AG04450 (cell line): ENCODE results near the gene ATPAF2. TPM values are rescaled to one million over a fixed set of nuclear protein-coding genes. Genes with fewer than 3 reads are reported as not detected.

Experiments used
- CTCF ChIA-PET: fragments of 300-600, 350-600 bp; formaldehyde crosslinking; extraction: SDS; loops from one replicate; lab custom pipeline; 2022; ENCODE audit warnings: antibody characterized with exemption, inconsistent platforms; lab: Charles Lee
- POLR2A ChIA-PET: fragments of 350-600 bp; formaldehyde crosslinking; extraction: SDS; loops from one replicate; lab custom pipeline; 2021; ENCODE audit warnings: antibody characterized with exemption, inconsistent platforms; lab: Yijun Ruan, JAX
- DNase-seq: peaks from one replicate; pipeline ENCODE4 v3.0.0-alpha.2; 2011; ENCODE audit warnings: low read depth, low spot score
- H3K27ac ChIP-seq: one replicate; pipeline ENCODE4 v1.5.1; 2012; ENCODE audit warnings: low read depth, low read length, control low read depth
- H3K27me3 ChIP-seq: one replicate; pipeline ENCODE4 v1.6.0; 2012; ENCODE audit warnings: low read length; ENCODE audit not compliant: control insufficient read depth, insufficient read depth
- H3K4me3 ChIP-seq: 2 replicates; pipeline ENCODE4 v1.5.1; 2011; ENCODE audit warnings: mild to moderate bottlenecking, low read depth, low read length, control low read depth
- H3K9me3 ChIP-seq: 2 replicates; pipeline ENCODE4 v1.5.1; 2012; ENCODE audit warnings: low read length; ENCODE audit not compliant: control insufficient read depth, insufficient read depth
- CTCF ChIP-seq: IDR thresholded peaks from 2 replicates; pipeline ENCODE4 v1.5.1; 2011; ENCODE audit warnings: low read depth, low read length, control low read depth, inconsistent platforms
- polyA plus RNA-seq: library from polyadenylated mRNA; depleted of rRNA; stranded (reverse); fragments of >200 nt; gene quantifications from 2 replicates; pipeline ENCODE4 v1.2.3, GENCODE V29; 2011

ATPAF2 gene
- polyA plus RNA-seq, 1 experiment, result 16.6 TPM

- no peaks in the 10 kb centered on the region for H3K27me3 ChIP-seq
- ChIA-PET CTCF (interaction anchor here (0.8 kb wide), 1 partner anchor 24 kb away, joined by 4 read pairs; no protein-coding TSS in a partner anchor), POLR2A (no interaction called here)
- H3K4me3 ChIP-seq, result no peak overlapping the region
- TF ChIP-seq CTCF, result no peak
- peaks cover 7% of the 10 kb centered on the region for H3K9me3 ChIP-seq
- peak overlapping the region; percentile 52 for H3K27ac ChIP-seq
- DNase-seq, result no peak
Observed at GRCh38 chr17:18008496-18009268, 30.3 kb downstream of the ATPAF2 start.

GRCh38 chr17:18006495-18007239 is 32.3 kb downstream of the ATPAF2 start:
- ChIA-PET CTCF (no interaction called here), POLR2A (interaction anchor here (0.6 kb wide), 1 partner anchor 15 kb away, joined by 12 read pairs; no protein-coding TSS in a partner anchor)
- no peak overlapping the region for H3K4me3 ChIP-seq
- no peaks in the 10 kb centered on the region for H3K27me3 ChIP-seq
- no peak for TF ChIP-seq CTCF
- H3K27ac ChIP-seq, result no peak overlapping the region
- DNase-seq, result no peak
- peaks cover 7% of the 10 kb centered on the region for H3K9me3 ChIP-seq

- no peak for DNase-seq
- Histone ChIP-seq H3K27me3 (no peaks in the 10 kb centered on the region), H3K27ac (no peak overlapping the region), H3K9me3 (peaks cover 4% of the 10 kb centered on the region), H3K4me3 (no peak overlapping the region)
- CTCF ChIA-PET, result no interaction called here
- POLR2A ChIA-PET, result no interaction called here
- TF ChIP-seq CTCF, result no peak
Observed at GRCh38 chr17:18005496-18005895, 33.5 kb downstream of the ATPAF2 start.

GRCh38 chr17:18004884-18005305 is 34.1 kb downstream of the ATPAF2 start:
- no peak for DNase-seq
- Histone ChIP-seq H3K4me3 (no peak overlapping the region), H3K27ac (no peak overlapping the region), H3K27me3 (no peaks in the 10 kb centered on the region), H3K9me3 (no peaks in the 10 kb centered on the region; the same call in 1 of the 2 replicates)
- CTCF ChIA-PET, result interaction anchor here (1.1 kb wide), 1 partner anchor 114 kb away, joined by 3 read pairs; no protein-coding TSS in a partner anchor
- POLR2A ChIA-PET, result no interaction called here
- peak; percentile 53; the same call in 1 of the 2 replicates for TF ChIP-seq CTCF

GRCh38 chr17:18004345-18004744 is 34.6 kb downstream of the ATPAF2 start:
- no peaks in the 10 kb centered on the region for H3K27me3 ChIP-seq
- no peak for TF ChIP-seq CTCF
- ChIA-PET POLR2A (no interaction called here), CTCF (interaction anchor here (0.6 to 1.1 kb wide), 4 partner anchors 20 to 240 kb away, joined by 3 to 7 read pairs (median 4); no protein-coding TSS in a partner anchor)
- no peak for DNase-seq
- no peaks in the 10 kb centered on the region for H3K9me3 ChIP-seq
- no peak overlapping the region for H3K4me3 ChIP-seq
- H3K27ac ChIP-seq, result no peak overlapping the region
